K562 (cell line): Measurements from ENCODE around the gene TMEM121B. TPM values are rescaled to one million over a fixed set of nuclear protein-coding genes. Genes with fewer than 3 reads are reported as not detected.

Source experiments
- CHCHD3 ChIP-seq: fragments of 250-450 bp; sonication (Bioruptor Pico); IDR thresholded peaks from 2 replicates; pipeline ENCODE4 v2.1.2; 2022; ENCODE audit warnings: mild to moderate bottlenecking
- ELF4 ChIP-seq: fragments of 450-650 bp; formaldehyde crosslinking; IDR thresholded peaks from 2 replicates; pipeline ENCODE4 v1.4.0; 2022; ENCODE audit warnings: missing genetic modification characterization
- GABPB1 ChIP-seq: sonication (generic); formaldehyde crosslinking; IDR thresholded peaks from 2 replicates; pipeline ENCODE4 v1.8.0; 2022; ENCODE audit warnings: mild to moderate bottlenecking, missing genetic modification reagents
- HCFC1 ChIP-seq: IDR thresholded peaks from 2 replicates; pipeline ENCODE4 v1.6.1; 2012; ENCODE audit warnings: low read depth, low read length, improper control_type of control experiment
- HDAC1 ChIP-seq, 2 experiments: fragments of 450-650 bp; IDR thresholded peaks; 2 replicates each; pipeline ENCODE4 v1.6.1; 2016 to 2017; ENCODE audit warnings: inconsistent platforms in 1 of 2, mild to moderate bottlenecking in 1 of 2, moderate library complexity in 1 of 2
- HDGF ChIP-seq: fragments of 450-650 bp; IDR thresholded peaks from 2 replicates; pipeline ENCODE4 v1.6.1; 2016
- JUNB ChIP-seq: fragments of 450-650 bp; formaldehyde crosslinking; conservative IDR thresholded peaks from 2 replicates; pipeline ENCODE4 v1.4.0; 2020; ENCODE audit warnings: mild to moderate bottlenecking
- MAFF ChIP-seq: IDR thresholded peaks from 2 replicates; pipeline ENCODE4 v1.6.1; 2012; ENCODE audit warnings: low read length, improper control_type of control experiment
- MAFG ChIP-seq: fragments of 450-650 bp; conservative IDR thresholded peaks from 2 replicates; pipeline ENCODE4 v1.6.1; 2016; ENCODE audit warnings: missing genetic modification characterization, missing compliant biosample characterization
- NCOA2 ChIP-seq, 2 experiments: fragments of 450-650 bp; IDR thresholded peaks; 2 replicates each; pipeline ENCODE4 v1.6.1; 2018; ENCODE audit warnings: mild to moderate bottlenecking in 2 of 2, moderate library complexity in 1 of 2; ENCODE audit not compliant: partially characterized antibody in 2 of 2
- NFIX ChIP-seq: fragments of 250-450 bp; sonication (Bioruptor Pico); IDR thresholded peaks from 2 replicates; pipeline ENCODE4 v1.4.0; 2020; ENCODE audit warnings: low read depth, mild to moderate bottlenecking, moderate library complexity
- PHB ChIP-seq: fragments of 250-450 bp; sonication (Bioruptor Pico); IDR thresholded peaks from 2 replicates; pipeline ENCODE4 v1.5.0; 2021
- POLR2A ChIP-seq: fragments of 450-650 bp; conservative IDR thresholded peaks from 2 replicates; pipeline ENCODE4 v1.6.1; 2016
- PTRF ChIP-seq: fragments of 450-650 bp; IDR thresholded peaks from 2 replicates; pipeline ENCODE4 v1.6.1; 2016; ENCODE audit warnings: mild to moderate bottlenecking, missing genetic modification characterization, missing compliant biosample characterization
- SIN3B ChIP-seq: fragments of 450-650 bp; IDR thresholded peaks from 2 replicates; pipeline ENCODE4 v1.6.1; 2017; ENCODE audit warnings: low read depth, mild to moderate bottlenecking, moderate library complexity
- SNIP1 ChIP-seq: fragments of 450-650 bp; IDR thresholded peaks from 2 replicates; pipeline ENCODE4 v1.7.1; 2017; ENCODE audit warnings: low read depth, mild to moderate bottlenecking
- SREBF1 ChIP-seq: fragments of 150-350 bp; IDR thresholded peaks from 2 replicates; pipeline ENCODE4 v1.6.1; 2014; ENCODE audit warnings: antibody characterized with exemption, low read depth, low read length, borderline replicate concordance
- polyA plus RNA-seq, 8 experiments: library from polyadenylated mRNA; depleted of rRNA in 4 of 8; stranded (reverse) in 5 of 8; unstranded in 3 of 8; fragments of >200 nt; fragmentation: Nextera tagmentation in 2 of 8; fragmentation: Illumina TruSeq in 1 of 8; extraction: Ambion mirVana in 2 of 8; extraction: Trizol in 1 of 8; gene quantifications; 2 replicates each; pipeline versions ENCODE4 v1.2.1 to v1.2.3, GENCODE V29; 2011 to 2014; ENCODE audit warnings: inconsistent platforms in 1 of 8, missing spikeins in 1 of 8
- total RNA-seq, 7 experiments: library from RNA; depleted of rRNA in 6 of 7; stranded (reverse); fragments of >200 nt in 6 of 7; fragmentation: Illumina TruSeq in 2 of 7; extraction: Trizol in 2 of 7; gene quantifications; 2 replicates each; pipeline versions ENCODE4 v1.2.1 to v1.2.3, GENCODE V29; 2011 to 2021; ENCODE audit warnings: low replicate concordance in 1 of 7
- TF ChIP-seq, protein P1 (sequence below): sonication (generic); formaldehyde crosslinking; IDR thresholded peaks from 2 replicates; pipeline ENCODE4 v1.8.0; 2022; ENCODE audit warnings: mild to moderate bottlenecking, missing genetic modification reagents
- TF ChIP-seq, protein P2 (sequence below): fragments of 250-450 bp; sonication (Bioruptor Pico); IDR thresholded peaks from 2 replicates; pipeline ENCODE4 v1.5.0; 2021
- TF ChIP-seq, protein P3 (sequence below): IDR thresholded peaks from 3 replicates; pipeline ENCODE4 v1.6.1; 2011; ENCODE audit warnings: borderline replicate concordance, mild to moderate bottlenecking, moderate library complexity; ENCODE audit not compliant: insufficient read length; ENCODE audit errors: extremely low read depth
- TF ChIP-seq, protein P4 (sequence below): fragments of 250-450 bp; sonication (Bioruptor Pico); IDR thresholded peaks from 2 replicates; pipeline ENCODE4 v1.4.0; 2020; ENCODE audit warnings: borderline replicate concordance
- TF ChIP-seq, protein P5 (sequence below): fragments of 450-650 bp; IDR thresholded peaks from 2 replicates; pipeline ENCODE4 v1.6.1; 2017; ENCODE audit warnings: antibody characterized with exemption

Gene TMEM121B
- total and polyA plus RNA-seq, 9 of the 15 experiments (the other 6 are each of a cell fraction or from before 2014, with no cell fraction given), result 0.03 to 0.07 (median 0.03) TPM; not detected in 6

DNA sequence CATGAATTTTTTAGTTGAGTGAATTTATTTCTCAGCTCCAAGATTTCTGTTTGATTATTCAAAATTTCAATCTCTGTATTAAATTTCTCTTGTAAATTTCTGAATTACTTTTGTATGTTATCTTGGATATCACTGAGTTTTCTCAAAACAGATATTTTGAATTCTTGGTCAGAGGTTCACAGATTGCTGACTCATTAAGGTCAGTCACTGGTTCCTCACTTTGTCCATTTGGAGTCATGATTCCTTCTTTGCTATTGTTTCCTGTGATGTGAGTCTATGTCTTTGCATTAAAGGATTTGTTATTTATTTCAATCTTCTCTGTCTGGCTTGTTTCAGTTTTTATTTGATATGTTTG, 46.5 kb downstream of the TMEM121B start (continued):
- TF ChIP-seq, protein P1, sequence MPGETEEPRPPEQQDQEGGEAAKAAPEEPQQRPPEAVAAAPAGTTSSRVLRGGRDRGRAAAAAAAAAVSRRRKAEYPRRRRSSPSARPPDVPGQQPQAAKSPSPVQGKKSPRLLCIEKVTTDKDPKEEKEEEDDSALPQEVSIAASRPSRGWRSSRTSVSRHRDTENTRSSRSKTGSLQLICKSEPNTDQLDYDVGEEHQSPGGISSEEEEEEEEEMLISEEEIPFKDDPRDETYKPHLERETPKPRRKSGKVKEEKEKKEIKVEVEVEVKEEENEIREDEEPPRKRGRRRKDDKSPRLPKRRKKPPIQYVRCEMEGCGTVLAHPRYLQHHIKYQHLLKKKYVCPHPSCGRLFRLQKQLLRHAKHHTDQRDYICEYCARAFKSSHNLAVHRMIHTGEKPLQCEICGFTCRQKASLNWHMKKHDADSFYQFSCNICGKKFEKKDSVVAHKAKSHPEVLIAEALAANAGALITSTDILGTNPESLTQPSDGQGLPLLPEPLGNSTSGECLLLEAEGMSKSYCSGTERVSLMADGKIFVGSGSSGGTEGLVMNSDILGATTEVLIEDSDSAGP (CRISPR knock-in tag), result no peak
- TF ChIP-seq MAFG (tag), result peak; percentile 84
- no peak for TF ChIP-seq CHCHD3 (CRISPR knock-in tag)
- TF ChIP-seq, protein P2, sequence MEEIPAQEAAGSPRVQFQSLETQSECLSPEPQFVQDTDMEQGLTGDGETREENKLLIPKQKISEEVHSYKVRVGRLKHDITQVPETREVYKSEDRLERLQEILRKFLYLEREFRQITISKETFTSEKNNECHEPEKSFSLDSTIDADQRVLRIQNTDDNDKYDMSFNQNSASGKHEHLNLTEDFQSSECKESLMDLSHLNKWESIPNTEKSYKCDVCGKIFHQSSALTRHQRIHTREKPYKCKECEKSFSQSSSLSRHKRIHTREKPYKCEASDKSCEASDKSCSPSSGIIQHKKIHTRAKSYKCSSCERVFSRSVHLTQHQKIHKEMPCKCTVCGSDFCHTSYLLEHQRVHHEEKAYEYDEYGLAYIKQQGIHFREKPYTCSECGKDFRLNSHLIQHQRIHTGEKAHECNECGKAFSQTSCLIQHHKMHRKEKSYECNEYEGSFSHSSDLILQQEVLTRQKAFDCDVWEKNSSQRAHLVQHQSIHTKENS, result no peak
- TF ChIP-seq HDAC1 (IDR thresholded peaks at IDR 0.05), result no peak
- TF ChIP-seq ELF4, result no peak
- peak; percentile 73; the same call in 1 of the 2 replicates for TF ChIP-seq MAFF
- no peak for TF ChIP-seq HCFC1
- TF ChIP-seq PHB (CRISPR knock-in tag), result no peak
- TF ChIP-seq, protein P3, sequence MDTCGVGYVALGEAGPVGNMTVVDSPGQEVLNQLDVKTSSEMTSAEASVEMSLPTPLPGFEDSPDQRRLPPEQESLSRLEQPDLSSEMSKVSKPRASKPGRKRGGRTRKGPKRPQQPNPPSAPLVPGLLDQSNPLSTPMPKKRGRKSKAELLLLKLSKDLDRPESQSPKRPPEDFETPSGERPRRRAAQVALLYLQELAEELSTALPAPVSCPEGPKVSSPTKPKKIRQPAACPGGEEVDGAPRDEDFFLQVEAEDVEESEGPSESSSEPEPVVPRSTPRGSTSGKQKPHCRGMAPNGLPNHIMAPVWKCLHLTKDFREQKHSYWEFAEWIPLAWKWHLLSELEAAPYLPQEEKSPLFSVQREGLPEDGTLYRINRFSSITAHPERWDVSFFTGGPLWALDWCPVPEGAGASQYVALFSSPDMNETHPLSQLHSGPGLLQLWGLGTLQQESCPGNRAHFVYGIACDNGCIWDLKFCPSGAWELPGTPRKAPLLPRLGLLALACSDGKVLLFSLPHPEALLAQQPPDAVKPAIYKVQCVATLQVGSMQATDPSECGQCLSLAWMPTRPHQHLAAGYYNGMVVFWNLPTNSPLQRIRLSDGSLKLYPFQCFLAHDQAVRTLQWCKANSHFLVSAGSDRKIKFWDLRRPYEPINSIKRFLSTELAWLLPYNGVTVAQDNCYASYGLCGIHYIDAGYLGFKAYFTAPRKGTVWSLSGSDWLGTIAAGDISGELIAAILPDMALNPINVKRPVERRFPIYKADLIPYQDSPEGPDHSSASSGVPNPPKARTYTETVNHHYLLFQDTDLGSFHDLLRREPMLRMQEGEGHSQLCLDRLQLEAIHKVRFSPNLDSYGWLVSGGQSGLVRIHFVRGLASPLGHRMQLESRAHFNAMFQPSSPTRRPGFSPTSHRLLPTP, result no peak
- no peak for TF ChIP-seq NCOA2 (IDR thresholded peaks at IDR 0.05; ENCODE audit: partially characterized antibody in 2 of 2)
- no peak for TF ChIP-seq GABPB1 (CRISPR knock-in tag)
- no peak for TF ChIP-seq POLR2A
- TF ChIP-seq, protein P4, sequence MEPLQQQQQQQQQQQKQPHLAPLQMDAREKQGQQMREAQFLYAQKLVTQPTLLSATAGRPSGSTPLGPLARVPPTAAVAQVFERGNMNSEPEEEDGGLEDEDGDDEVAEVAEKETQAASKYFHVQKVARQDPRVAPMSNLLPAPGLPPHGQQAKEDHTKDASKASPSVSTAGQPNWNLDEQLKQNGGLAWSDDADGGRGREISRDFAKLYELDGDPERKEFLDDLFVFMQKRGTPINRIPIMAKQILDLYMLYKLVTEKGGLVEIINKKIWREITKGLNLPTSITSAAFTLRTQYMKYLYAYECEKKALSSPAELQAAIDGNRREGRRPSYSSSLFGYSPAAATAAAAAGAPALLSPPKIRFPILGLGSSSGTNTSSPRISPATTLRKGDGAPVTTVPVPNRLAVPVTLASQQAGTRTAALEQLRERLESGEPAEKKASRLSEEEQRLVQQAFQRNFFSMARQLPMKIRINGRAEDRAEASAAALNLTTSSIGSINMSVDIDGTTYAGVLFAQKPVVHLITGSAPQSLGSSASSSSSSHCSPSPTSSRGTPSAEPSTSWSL (CRISPR knock-in tag), result no peak
- no peak for TF ChIP-seq NFIX (CRISPR knock-in tag)
- no peak for TF ChIP-seq SREBF1
- no peak for TF ChIP-seq HDGF
- TF ChIP-seq SIN3B, result no peak
- TF ChIP-seq JUNB (CRISPR knock-in tag), result no peak
- no peak for TF ChIP-seq SNIP1
- TF ChIP-seq PTRF, result no peak
- TF ChIP-seq, protein P5, sequence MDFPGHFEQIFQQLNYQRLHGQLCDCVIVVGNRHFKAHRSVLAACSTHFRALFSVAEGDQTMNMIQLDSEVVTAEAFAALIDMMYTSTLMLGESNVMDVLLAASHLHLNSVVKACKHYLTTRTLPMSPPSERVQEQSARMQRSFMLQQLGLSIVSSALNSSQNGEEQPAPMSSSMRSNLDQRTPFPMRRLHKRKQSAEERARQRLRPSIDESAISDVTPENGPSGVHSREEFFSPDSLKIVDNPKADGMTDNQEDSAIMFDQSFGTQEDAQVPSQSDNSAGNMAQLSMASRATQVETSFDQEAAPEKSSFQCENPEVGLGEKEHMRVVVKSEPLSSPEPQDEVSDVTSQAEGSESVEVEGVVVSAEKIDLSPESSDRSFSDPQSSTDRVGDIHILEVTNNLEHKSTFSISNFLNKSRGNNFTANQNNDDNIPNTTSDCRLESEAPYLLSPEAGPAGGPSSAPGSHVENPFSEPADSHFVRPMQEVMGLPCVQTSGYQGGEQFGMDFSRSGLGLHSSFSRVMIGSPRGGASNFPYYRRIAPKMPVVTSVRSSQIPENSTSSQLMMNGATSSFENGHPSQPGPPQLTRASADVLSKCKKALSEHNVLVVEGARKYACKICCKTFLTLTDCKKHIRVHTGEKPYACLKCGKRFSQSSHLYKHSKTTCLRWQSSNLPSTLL, result no peak
